HTERT RPE-1 (cell line): ENCODE measurements around the gene TGM3.
"Not testable (repeated sequence)": the region's sequence is repeated elsewhere in the genome, so short reads cannot be mapped to it uniquely, and the experiment has no call there.

ENCODE experiments used
- in situ Hi-C: fragments of 300-500 bp; cut with MboI; formaldehyde crosslinking; loops from 4 replicates; pipeline ENCODE4 v1.14.3; 2020; ENCODE audit warnings: low sequenced_read_pairs

Gene TGM3, protein sequence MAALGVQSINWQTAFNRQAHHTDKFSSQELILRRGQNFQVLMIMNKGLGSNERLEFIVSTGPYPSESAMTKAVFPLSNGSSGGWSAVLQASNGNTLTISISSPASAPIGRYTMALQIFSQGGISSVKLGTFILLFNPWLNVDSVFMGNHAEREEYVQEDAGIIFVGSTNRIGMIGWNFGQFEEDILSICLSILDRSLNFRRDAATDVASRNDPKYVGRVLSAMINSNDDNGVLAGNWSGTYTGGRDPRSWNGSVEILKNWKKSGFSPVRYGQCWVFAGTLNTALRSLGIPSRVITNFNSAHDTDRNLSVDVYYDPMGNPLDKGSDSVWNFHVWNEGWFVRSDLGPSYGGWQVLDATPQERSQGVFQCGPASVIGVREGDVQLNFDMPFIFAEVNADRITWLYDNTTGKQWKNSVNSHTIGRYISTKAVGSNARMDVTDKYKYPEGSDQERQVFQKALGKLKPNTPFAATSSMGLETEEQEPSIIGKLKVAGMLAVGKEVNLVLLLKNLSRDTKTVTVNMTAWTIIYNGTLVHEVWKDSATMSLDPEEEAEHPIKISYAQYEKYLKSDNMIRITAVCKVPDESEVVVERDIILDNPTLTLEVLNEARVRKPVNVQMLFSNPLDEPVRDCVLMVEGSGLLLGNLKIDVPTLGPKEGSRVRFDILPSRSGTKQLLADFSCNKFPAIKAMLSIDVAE

DNA sequence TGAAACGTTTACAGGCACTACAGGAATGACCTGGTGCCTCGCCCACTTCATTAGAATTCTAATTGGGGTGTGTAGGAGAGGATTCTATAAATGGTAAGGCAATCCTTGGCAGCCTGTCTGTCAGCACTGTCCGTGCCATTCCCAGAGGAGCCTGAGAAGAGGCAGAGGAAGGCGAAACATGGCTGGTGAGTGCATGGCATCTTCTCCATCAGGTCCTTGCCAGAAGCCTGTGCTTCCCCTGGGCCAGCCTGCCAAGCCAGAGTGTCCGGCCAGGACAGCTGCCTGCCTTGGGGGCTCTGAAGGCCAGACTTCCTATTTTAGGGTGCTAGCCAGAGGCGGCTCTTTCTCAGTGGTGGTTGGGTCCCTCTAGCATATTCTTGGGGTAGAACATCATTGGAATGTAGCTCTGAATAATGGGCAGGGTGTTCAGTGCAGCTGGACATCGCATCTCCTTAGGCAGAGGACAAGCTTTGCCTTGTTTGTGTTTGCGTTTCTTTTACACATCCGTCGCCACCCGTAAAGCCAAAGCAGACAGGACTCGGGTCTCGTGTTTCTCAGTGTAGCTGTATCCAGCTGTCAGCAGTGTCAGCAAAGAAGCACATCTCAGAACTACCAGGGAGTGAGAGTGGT is at the start of gene TGM3:
Gene TGM3 (plus strand): TSS at position 116 of the 630 bp plus-strand sequence. CDS start 63 bp downstream, at position 179.
- in situ Hi-C loops, result no loop called here

DNA sequence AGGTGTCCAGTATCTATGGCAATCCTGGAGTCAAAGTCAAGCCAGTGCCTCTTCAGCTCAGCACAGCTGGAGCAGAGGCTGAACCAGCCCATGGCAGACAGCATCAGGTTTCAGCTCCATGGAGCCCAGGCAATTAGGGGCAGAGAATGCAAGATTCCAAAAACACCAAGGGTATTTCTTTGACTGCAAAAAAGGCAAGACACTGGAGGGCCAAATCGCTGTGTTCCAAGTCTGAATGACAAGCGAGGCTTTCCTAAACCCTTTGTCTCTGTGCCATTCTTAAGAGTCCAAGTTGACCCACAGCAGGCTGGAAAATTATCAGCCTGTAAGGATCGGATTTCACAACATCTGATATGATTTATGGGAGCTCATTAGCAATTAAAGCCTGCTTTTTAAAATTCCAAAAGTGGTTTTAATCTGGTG is 49.7 kb upstream of the TGM3 start:
- in situ Hi-C loops, result no loop called here

DNA sequence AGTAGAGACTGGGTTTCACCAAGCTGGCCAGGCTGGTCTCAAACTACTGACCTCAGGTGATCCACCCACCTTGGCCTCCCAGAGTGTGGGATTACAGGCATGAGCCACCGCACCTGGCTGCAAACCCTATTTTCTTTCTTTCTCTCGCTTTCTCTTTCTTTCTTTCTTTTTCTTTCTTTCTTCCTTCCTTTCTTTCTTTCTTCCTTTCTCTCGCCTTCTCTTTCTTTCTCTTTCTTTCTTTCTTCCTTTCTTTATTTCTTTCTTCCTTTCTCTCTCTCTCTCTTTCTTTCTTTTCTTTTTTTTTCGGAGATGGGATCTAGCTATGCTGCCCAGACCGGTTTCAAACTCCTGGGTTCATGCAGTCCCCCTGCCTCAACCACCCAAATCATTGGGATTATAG is 47.0 kb upstream of the TGM3 start:
- in situ Hi-C loops, result no loop called here

DNA sequence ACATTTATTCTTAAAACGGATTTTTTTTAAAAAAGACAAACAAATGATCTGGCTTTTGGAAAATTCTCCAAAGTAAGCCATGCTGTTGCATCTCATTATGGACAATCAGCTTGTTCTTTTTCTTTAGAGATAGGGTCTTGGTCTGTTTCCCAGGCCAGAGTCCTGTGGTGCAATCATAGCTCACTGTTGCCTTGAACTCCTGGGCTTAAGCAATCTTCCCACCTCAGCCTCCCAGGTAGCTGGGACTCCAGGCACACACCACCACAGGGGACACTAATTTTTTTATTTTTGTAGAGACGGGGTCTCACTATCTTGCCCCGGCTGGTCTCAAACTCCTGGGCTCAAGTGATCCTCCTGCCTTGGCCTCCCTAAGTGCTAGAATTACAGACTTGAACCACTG is 45.9 kb upstream of the TGM3 start:
- in situ Hi-C loops, result no loop called here

DNA sequence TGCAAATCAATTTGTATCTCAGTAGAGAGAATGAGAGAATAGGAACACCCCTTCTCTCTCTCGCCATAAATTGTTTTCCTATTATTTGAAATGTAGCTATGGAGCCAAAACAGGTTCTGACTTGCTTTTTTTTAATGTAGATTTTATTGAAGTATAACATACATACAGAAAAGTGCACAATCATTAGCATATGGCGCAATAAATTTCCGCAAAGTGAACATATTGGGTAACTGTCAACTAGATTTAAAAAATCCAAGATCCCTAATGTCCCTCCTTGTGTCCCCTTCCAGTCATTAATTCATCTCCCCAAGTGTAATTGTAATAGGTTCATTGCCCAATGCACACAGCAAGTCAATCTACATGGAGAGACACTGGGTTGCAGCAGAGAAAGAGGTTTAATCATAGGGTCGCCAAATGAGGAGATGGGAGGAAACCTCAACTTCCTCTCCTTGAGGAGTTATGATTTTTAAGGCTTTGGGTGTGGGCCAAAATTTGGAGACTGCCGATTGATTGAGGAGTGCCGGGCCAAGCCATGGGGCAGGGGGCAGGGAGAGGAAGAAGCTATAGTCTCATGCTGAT is 43.3 kb upstream of the TGM3 start:
- in situ Hi-C loops, result no loop called here

DNA sequence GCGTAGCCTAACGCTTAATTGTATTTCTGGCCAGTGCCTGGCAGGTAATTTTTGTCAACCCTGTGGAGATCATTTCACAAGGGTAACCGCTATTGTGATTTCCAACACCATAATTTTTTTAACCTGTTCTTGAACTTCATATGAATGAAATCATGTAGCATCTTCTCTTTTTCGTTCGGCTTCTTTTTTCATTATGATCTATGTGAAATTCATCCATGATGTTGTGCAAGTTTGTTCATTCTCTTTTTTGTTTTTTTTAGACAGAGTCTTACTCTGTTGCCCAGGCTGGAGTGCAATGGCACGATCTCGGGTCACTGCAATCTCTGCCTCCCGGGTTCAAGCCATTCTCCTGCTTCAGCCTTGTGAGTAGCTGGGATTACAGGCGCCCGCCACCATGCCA is 42.5 kb upstream of the TGM3 start:
- in situ Hi-C loops, result no loop called here

DNA sequence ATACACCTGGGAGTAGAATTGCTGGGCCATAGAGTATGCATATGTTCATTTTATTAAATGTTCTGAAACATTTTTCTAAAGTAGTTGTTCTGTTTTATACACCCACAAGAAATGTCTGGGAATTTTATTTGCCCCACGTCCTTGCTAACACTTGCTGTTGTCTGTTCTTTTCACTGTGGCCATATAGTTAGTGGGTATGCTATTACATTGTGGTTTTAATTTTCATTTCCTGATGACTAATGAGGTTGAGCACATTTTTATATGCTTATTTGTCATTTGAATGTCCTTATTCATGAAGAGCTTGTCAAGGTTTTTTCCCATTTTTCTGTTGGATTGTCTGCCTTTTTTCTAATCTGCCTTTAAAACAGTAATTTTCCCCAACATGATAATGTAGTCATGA is 41.5 kb upstream of the TGM3 start:
- in situ Hi-C loops, result no loop called here

DNA sequence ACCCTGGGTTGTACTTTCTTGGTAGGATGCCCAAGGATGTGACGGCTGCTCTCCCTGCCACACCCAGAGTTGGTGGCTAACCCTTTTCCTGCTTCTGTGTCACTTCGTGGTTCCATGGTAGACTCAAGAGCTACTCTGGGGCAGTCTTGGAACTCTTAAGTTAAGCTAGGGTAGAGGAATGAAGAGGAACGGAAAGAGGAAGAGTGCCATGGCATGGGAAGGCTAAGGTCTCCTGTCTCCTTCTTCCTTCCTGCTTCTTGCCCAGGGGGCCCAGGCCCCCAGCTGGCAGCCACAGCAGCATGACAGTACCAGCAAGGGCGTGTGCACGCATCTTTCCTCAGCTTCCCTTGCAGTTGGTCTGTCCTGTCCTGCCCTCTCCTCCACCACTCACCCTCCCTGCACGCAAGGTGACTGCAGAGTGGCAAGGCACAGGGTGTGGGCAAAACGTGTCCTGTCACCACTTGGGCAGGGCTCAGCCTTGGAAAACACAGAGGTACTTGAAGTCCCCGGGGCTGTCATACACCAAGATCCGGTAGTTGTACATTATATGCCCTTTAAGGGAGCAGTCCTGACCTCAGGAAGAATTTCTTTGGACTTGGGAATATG is 39.8 kb upstream of the TGM3 start:
- in situ Hi-C loops, result no loop called here

DNA sequence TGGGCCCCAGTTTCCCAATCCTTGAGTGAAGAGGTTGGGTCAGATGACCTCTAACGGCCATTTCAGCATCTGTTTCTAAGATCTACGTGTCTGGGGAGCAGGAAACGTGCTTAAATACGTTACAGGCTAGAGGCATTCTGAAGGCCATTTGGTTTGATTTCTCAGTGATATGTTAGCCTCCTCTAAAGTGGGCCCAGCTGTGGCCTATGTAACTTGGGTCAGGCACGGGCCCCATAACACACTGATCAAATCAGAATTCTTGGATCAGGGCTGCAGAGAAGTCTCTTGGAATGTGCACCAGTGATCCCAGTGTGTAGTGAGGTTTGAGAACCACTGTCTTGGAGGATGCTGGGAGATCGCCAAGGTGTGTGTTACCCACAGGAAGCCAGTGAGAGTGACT is 36.1 kb upstream of the TGM3 start:
- in situ Hi-C loops, result no loop called here

DNA sequence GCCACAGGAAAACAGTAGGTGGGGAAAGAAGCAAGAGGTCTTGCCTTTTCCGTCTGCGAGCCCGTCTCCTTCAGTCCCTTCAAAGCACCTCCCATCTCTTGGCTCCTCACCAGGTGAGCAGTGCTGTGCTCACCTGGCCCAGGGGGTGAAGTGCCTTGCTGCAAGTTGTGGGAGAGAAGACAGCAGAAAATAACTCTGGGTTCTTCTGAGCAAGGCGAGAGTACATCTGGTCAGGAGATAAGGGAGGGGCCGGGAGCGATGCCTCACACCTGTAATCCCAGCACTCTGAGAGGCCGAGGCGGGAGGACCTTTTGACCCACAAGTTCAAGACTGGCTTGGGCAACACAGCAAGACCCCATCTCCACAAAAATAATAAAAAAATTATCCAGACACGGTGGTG is 35.6 kb upstream of the TGM3 start:
- in situ Hi-C loops, result no loop called here

DNA sequence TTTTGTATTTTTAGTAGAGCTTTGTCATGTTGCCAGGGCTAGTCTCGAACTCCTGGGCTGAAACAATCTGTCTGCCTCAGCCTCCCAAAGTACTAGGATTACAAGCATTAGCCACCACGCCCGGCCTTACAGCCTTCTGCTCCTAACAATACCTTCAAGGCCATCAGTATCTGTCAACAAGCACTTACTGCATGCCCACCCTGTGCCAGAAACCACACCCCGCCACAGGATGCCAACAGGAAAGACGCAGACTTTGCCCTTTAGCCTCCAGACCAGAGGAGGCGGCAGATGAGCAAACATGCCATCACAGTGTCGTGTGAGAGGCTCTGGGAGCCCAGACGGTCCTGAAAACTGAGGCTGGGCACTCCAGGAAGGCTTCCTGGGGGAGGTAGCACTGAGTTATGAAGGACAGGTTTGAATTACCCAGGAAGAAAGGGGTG is 34.7 kb upstream of the TGM3 start:
- in situ Hi-C loops, result no loop called here

DNA sequence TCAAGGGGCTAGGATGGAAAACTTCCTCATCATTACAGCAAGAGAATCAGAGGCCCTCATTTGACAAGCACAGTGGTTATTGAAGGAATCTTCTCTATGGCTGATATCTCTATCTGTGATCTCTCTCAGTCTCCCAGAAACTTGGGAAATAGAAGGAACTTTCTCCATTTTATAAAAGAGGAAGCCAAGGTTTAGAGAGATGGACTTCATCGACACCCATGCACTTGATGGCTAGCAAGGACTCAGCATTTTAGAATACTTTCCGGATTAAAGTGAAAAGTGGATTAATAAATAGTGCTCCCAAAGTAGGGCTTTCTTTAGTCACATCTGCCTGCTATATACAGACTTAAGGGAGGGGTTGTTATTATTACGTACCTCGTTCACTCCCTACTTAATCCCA is 34.2 kb upstream of the TGM3 start:
- in situ Hi-C loops, result no loop called here

DNA sequence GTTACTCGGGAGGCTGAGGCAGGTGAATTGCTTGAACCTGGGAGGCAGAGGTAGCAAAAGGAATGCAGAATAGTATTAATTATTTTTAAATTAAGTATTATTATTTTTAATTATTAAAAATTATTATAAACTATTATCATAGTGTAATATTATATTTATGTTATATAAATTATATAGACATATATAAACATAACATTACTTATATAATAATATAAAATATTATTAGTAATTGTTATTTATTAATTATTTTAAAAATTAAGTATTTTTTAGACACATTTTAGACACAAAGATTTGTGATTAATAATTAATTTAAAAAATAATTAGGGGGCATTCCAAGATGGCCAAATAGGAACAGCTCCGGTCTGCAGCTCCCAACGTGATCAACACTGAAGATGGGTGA is 31.7 kb upstream of the TGM3 start:
- in situ Hi-C loops, result no loop called here

DNA sequence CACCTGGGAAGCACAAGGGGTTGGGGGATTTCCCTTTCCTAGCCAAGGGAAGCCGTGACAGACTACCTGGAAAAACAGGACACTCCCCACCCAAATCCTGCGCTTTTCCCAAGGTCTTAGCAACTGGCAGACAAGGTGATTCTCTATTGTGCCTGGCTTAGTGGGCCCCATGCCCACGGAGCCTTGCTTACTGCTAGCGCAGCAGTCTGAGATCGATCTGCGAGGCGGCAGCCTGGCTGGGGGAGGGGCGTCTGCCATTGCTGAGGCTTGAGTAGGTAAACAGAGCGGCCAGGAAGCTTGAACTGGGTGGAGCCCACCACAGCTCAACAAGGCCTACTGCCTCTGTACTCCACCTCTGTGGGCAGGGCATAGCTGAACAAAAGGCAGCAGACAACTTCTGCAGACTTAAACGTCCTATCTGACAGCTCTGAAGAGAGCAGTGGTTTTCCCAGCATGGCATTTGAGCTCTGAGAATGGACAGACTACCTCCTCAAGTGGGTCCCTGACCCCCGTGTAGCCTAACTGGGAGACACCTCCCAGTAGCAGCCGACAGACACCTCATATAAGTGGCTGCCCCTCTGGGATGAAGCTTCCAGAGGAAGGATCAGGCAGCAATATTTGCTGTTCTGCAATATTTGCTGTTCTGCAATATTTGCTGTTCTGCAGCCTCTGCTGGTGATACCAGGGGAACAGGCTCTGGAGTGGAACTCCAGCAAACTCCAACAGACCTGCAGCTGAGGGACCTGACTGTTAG is 31.0 kb upstream of the TGM3 start:
- in situ Hi-C loops, result not testable (repeated sequence)

DNA sequence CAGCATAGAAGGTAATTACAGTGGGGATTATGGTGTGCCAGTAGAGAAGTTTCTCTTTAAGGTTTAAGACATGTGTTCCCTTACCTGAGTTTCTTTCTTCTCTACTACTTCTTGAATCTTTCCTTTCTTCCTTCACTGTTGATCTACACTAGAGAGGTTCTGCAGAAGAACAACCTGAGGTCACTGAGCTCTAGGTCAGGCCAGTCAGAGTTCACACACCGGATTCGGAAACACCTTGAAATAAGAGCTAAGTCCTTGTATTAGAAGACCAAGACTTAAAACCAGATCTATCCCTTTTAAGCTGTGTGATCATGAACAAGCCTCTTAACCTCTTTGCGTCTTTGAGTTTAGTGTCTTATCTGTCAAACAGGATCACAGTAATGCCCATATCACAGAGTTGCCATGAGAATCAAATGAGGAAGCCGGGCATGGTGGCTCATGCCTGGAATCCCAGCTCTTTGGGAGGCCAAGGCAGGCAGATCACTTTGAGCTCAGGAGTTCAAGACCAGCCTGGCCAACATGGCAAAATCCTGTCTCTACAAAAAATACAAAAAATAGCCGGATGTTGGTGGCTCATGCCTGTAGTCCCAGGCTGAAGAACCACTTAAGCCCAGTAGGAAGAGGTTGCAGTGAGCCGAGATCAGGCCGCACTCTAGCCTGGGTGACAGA is 22.0 kb upstream of the TGM3 start:
- in situ Hi-C loops, result no loop called here

DNA sequence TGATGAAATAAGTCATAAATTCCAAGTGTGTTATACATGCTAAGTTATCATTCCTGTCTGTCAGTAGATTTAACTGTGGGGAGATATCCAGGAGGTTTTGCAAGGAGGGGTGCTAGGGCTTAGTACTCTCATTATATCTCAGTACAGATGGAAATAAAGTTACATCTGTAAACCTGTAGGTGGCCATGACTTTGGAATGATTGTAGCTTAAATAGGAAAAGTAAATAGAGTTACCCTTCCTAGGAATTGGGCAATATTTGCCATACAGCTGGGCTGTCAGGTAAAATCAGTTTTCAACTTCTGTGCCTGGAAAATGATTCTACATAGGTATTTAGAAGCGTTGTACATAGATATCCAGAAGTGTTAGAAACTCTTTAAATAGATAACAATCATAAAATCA is 19.8 kb upstream of the TGM3 start:
- in situ Hi-C loops, result no loop called here

DNA sequence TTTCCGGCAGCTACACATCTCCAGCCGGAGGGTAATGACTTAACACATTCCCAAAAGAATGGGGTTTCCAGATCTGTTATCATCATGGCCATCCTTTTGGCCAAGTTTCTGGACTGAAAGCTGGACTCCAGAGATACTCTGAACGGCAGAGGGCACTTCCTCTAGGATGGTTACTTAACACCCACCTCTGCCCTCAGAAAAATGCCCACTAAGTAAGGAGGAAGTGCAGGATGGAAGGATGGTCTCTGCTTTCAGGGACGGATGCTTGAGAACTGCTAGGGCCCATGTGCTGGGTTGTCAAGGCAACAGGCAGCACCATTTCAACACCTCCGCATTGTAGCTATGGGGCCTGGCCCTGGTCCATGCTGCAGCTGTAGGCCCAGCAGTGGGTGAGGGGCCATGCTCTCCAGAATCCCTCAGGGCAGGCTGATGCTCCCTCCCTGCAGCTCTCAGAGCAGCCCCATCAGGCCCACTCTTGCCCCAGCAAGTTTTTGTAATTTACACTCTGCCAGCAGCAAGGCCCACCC is 16.5 kb upstream of the TGM3 start:
- in situ Hi-C loops, result no loop called here

DNA sequence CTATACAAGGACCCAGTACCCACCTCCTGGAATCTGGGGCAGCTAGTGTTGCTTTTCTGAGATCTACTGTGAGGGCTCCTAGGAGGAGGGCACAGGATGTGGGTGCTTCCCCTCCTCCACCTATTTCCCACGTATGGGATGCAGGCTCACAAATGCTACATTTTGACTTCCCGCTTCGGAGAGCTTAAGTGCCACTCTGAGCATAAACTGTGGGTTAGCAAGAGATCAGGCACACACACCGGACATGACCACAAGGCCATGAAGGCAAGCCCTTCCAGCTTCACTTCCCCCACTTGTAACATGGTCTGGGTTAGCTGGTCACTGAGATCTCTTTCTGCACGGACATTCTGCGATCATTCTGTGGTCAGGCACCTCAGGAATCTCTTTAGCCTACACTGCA is 15.7 kb upstream of the TGM3 start:
- in situ Hi-C loops, result no loop called here

DNA sequence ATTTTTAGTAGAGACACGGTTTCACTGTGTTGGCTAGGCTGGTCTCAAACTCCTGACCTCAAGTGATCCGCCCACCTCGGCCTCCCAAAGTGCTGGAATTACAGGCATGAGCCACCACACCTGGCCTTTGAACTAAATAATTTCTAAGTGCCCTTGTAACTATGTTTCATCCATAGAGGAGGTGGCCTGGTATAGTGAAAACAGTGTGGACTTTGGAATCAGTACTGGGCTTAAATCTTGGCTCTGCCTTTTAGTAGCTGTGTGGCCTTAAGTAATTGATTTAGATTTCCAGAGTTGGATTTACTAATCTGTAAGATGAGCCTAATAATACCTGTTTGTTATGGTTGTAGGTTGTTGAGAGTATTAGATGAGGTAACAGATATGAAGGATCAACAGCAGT is 14.2 kb upstream of the TGM3 start:
- in situ Hi-C loops, result no loop called here

DNA sequence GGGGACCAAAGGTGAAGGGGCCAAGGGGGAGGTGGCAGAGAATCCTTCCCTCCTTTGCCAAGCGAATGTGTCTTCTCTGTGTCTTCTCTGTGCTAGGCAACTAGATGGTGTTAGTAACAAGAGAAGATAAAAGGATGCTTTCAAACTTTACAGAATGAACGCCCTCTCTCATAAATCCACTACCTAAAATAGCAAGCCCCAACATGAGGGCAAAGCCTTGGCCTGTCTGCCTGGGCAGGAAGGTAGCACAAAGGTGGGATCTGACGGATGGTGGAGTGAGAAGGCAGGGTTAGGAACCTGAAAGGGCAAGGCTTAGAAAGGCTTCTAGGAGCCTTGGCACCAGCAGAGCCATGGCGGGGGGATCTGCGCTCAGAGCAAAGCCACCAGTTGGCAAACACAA is 13.6 kb upstream of the TGM3 start:
- in situ Hi-C loops, result no loop called here
